ENCODE data around the gene WNT9B. TPM values are rescaled to one million over a fixed set of nuclear protein-coding genes. Genes with fewer than 3 reads are reported as not detected.

Gene WNT9B
- polyA plus RNA-seq, 5 donors: 0.11 to 0.34 (median 0.28) TPM; not detected in 1

- DNase-seq: no peak
Measured at GRCh38 chr17:46853896-46854444, 2.6 kb downstream of the WNT9B start.

GRCh38 chr17:46854515-46854914 is 3.1 kb downstream of the WNT9B start:
- DNase-seq: no peak

- no peak for DNase-seq
Measured at GRCh38 chr17:46854948-46855347, 3.6 kb downstream of the WNT9B start.

GRCh38 chr17:46857600-46857999 is 6.2 kb downstream of the WNT9B start:
- no peak for DNase-seq

- no peak for DNase-seq
Measured at GRCh38 chr17:46859996-46860395, 8.6 kb downstream of the WNT9B start.

GRCh38 chr17:46862949-46863348 is 11.6 kb downstream of the WNT9B start:
- DNase-seq: no peak

- no peak for DNase-seq
Measured at GRCh38 chr17:46863383-46864121, 12.2 kb downstream of the WNT9B start.

- no peak for DNase-seq
Measured at GRCh38 chr17:46865100-46865499, 13.7 kb downstream of the WNT9B start.

- no peak for DNase-seq
Measured at GRCh38 chr17:46866325-46866724, 14.9 kb downstream of the WNT9B start.

- no peak for DNase-seq
Measured at GRCh38 chr17:46866747-46867146, 15.4 kb downstream of the WNT9B start.

GRCh38 chr17:46868689-46869187 is 17.4 kb downstream of the WNT9B start:
- DNase-seq: no peak

- DNase-seq: no peak
Measured at GRCh38 chr17:46869296-46869695, 17.9 kb downstream of the WNT9B start.

GRCh38 chr17:46869975-46870803 is 18.8 kb downstream of the WNT9B start:
- no peak for DNase-seq

GRCh38 chr17:46872421-46872820 is 21.0 kb downstream of the WNT9B start:
- no peak for DNase-seq

GRCh38 chr17:46873941-46874645 is 22.7 kb downstream of the WNT9B start:
- DNase-seq: no peak

GRCh38 chr17:46874906-46875305 is 23.5 kb downstream of the WNT9B start:
- DNase-seq: no peak

GRCh38 chr17:46875849-46876352 is 24.5 kb downstream of the WNT9B start:
- DNase-seq: no peak

GRCh38 chr17:46876353-46876887 is 25.0 kb downstream of the WNT9B start:
- DNase-seq: no peak

- no peak for DNase-seq
Measured at GRCh38 chr17:46876926-46877325, 25.5 kb downstream of the WNT9B start.

GRCh38 chr17:46877466-46877865 is 26.1 kb downstream of the WNT9B start:
- DNase-seq: no peak

- no peak for DNase-seq
Measured at GRCh38 chr17:46878055-46878454, 26.7 kb downstream of the WNT9B start.

All from right lung (tissue), 5 donors.